GM06990 (cell line): Measurements from ENCODE around the gene AKAP9.
"Not testable (repeated sequence)": the region's sequence is repeated elsewhere in the genome, so short reads cannot be mapped to it uniquely, and the experiment has no call there.

Experiments used
- DNase-seq: peaks from one replicate; pipeline ENCODE4 v3.0.0-alpha.2; 2011; ENCODE audit not compliant: insufficient read length; ENCODE audit errors: extremely low read depth
- H3K27me3 ChIP-seq: replicated peaks from 2 replicates; pipeline ENCODE4 v1.6.0; 2011; ENCODE audit warnings: low read length; ENCODE audit not compliant: control insufficient read depth, insufficient read depth
- H3K36me3 ChIP-seq: 2 replicates; pipeline ENCODE4 v1.5.1; 2011; ENCODE audit warnings: low read length; ENCODE audit not compliant: control insufficient read depth, insufficient read depth
- H3K4me3 ChIP-seq: replicated peaks from 2 replicates; pipeline ENCODE4 v1.5.1; 2011; ENCODE audit warnings: low read depth, mild to moderate bottlenecking, control low read depth, low read length
- CTCF ChIP-seq: IDR thresholded peaks from 2 replicates; pipeline ENCODE4 v1.5.1; 2011; ENCODE audit warnings: low read length, control low read depth, mild to moderate bottlenecking, inconsistent platforms; ENCODE audit not compliant: insufficient read depth, poor library complexity, severe bottlenecking

AKAP9 gene

GRCh38 chr7:92095380-92095779 is 154.7 kb downstream of the AKAP9 start:
- no peak for DNase-seq
- TF ChIP-seq CTCF: no peak
- peaks cover 7% of the 10 kb centered on the region for H3K36me3 ChIP-seq
- H3K4me3 ChIP-seq: no peak overlapping the region
- no peaks in the 10 kb centered on the region for H3K27me3 ChIP-seq

GRCh38 chr7:92100534-92100933 is 159.9 kb downstream of the AKAP9 start:
- H3K36me3 ChIP-seq: peaks cover 8% of the 10 kb centered on the region
- DNase-seq: no peak
- H3K4me3 ChIP-seq: no peak overlapping the region
- TF ChIP-seq CTCF: no peak
- no peaks in the 10 kb centered on the region for H3K27me3 ChIP-seq

- H3K4me3 ChIP-seq, H3K27me3 ChIP-seq, DNase-seq, H3K36me3 ChIP-seq: not testable (repeated sequence)
Observed at GRCh38 chr7:92102862-92103261, 162.2 kb downstream of the AKAP9 start.

GRCh38 chr7:92108821-92109220 is 168.2 kb downstream of the AKAP9 start:
- H3K36me3 ChIP-seq: peaks cover 3% of the 10 kb centered on the region; the same call in 1 of the 2 replicates
- no peak for TF ChIP-seq CTCF

GRCh38 chr7:92110857-92111256 is 170.2 kb downstream of the AKAP9 start:
- no peak for TF ChIP-seq CTCF
- no peak overlapping the region for H3K4me3 ChIP-seq
- H3K36me3 ChIP-seq: 0 out of 2 replicates have a peak, but pooled peaks cover under 1% of the 10 kb centered on the region
- DNase-seq: no peak
- H3K27me3 ChIP-seq: no peaks in the 10 kb centered on the region

More at GRCh38 chr7:92108821-92109220, 168.2 kb downstream of the AKAP9 start:
- no peak for DNase-seq
- H3K27me3 ChIP-seq: no peaks in the 10 kb centered on the region
- H3K4me3 ChIP-seq: no peak overlapping the region

GRCh38 chr7:92115821-92116220 is 175.2 kb downstream of the AKAP9 start:
- no peaks in the 10 kb centered on the region for H3K27me3 ChIP-seq
- H3K36me3 ChIP-seq: peaks cover 3% of the 10 kb centered on the region
- no peak for DNase-seq
- H3K4me3 ChIP-seq: no peak overlapping the region
- TF ChIP-seq CTCF: no peak
